HG03060 (cell line): ENCODE data around the gene SMIM27.
A peak's percentile ranks its signal among the peaks of the same experiment; 100 is the strongest.

ENCODE experiments used
- ATAC-seq: cut with Tn5 transposase; IDR thresholded peaks from one replicate; pipeline ENCODE4 v1.9.1; 2021; ENCODE audit warnings: low read depth, moderate number of reproducible peaks; ENCODE audit not compliant: unreplicated experiment

SMIM27 gene

DNA sequence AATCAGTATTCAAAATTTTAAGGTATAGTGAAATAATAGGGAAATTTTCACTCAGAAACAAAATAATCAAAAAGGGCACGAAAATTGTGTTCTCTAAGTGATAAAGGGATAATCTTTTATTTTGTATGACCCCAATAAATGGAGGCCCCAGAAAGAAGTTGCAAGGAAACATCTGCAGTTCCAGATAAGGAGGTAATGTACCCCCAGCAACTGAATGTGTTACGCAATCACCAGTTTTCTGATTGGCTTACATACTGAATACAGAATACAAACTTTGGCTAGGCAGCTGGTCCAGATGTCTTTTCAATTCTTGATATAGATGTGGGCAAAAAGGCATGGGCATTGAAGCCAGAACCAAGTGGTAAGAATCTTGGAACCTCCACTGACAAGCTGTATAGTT, 2.0 kb downstream of the SMIM27 start:
- ATAC-seq = no peak

DNA sequence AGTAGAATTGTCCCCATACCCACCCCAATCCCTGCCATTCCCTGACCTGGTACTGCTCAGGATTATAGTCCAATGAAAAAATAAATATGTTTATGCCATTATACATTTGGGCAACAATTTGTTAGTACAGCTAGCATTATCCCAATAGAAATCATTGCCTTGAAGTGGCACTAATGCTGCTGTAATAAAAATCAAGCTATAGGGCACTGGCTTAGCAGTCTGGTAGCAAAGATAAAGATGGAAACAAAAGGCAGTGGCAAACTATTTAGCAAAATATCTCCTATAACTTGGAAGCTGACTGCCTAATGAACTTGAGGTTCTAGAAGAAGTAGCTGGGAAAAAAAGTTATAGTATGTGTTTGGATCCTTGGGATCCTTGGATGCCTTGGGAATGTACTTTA, 2.5 kb downstream of the SMIM27 start:
- ATAC-seq = no peak

- ATAC-seq = no peak
These were observed 6.3 kb downstream of the SMIM27 start for GRCh38 chr9:32558408-32558934.

GRCh38 chr9:32565967-32566366, 13.8 kb downstream of the SMIM27 start:
- ATAC-seq = no peak

DNA sequence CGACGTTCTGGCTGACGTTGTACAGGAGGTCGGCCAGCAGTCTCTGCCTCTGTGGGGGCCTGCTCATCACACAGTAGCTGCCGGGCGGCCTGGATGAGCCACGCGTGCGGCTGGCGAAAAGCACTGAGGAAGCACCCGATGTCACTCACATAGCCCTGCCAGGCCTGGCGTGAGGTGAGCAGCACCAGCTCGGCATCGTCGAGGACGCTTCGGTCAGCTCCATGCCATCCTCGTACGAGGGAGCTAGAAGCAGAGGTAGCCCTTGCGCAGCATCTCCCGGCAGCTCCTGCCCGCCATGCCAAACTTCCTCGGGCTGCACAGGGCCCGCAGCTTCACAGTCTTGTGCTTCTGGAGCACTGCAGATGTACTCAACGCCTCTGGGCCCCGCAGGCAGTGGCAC, 14.6 kb downstream of the SMIM27 start:
- no peak for ATAC-seq

- no peak for ATAC-seq
These were observed 18.1 kb downstream of the SMIM27 start for GRCh38 chr9:32570262-32570661.

DNA sequence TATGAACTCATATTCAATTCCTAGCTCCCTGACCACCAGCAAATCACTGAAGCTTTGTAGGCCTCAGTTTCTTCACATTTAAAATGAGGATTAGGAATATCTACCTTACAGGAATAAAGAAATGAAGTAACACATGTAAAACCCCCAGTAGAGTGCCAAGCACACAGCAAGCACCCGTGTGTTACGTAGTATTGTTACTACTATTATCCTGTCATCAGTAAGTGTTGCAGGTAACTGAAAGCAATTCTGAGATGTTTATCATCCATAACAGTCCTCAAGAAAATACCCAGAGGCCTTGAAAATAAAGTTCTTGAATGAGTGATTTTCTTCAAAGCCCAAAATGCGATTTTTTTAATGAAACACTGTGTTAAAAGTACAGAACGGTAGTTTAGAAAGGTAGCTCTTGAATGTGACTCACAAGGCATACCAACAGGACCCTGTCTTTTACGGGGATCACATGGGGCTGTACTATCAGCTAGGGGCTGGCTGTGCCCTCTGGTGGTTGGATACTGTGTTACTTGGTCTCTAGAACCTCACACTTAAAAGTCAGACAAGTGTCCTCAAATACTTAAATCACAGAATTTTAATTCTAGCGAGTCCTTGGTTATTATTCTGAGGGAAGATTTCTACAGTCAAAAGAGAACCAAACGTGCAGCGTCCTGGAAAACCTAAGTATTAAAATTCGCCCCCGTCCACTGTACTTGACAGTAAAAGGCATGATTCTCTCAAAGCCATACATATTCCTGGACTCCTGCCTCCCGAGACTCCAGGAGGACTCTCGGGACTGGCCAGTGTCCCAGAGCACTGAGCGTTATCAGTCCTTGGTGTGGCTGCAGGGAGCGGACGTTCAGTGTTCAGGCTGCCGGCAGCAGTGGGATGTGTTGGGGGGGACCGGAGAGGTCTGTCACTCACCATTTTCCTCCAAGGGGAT, 20.1 kb downstream of the SMIM27 start:
- peak; percentile 86 for ATAC-seq

DNA sequence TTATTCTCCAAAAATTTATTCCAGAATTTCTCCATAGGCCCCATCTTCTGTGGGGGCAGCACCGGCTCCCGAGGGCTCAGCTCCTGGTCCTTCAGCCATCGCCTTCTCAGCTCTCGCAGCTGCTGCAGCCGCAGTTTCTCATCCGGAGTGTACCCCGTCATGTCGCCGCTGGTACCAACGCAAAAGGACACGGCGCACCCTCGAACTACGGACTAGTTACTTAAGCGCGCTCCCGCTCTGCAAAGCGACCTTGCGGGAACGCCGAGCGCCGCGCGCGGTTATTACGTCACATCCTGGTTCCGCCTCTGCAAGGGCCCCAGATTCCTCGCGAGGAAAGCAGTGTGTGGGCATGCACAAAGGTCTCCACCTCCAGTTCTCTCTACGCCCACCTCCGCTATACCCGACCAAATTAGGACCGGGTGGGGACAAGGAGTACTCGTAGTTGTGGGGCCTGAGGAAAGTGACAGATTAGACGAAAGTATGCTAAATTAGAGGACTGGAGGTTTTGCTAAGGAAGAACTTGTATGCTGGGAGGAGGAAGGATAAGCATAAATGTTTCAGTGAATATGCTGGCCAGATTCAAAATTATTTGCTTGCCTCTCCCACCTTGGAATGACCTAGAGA, 20.9 kb downstream of the SMIM27 start, which contains the start of gene NDUFB6:
Gene NDUFB6, minus strand, starts transcription at position 260 of the 624 bp plus-strand sequence. Its CDS starts 99 bp downstream, at position 161.
- ATAC-seq = peak; percentile 74

GRCh38 chr9:32573821-32574220, 21.7 kb downstream of the SMIM27 start:
- ATAC-seq = no peak

GRCh38 chr9:32574858-32575257, 22.7 kb downstream of the SMIM27 start:
- ATAC-seq = no peak

GRCh38 chr9:32577316-32577715, 25.2 kb downstream of the SMIM27 start:
- no peak for ATAC-seq

GRCh38 chr9:32578976-32579375, 26.8 kb downstream of the SMIM27 start:
- no peak for ATAC-seq

- no peak for ATAC-seq
These were observed 27.7 kb downstream of the SMIM27 start for GRCh38 chr9:32579706-32580331.

- ATAC-seq = no peak
These were observed 28.6 kb downstream of the SMIM27 start for GRCh38 chr9:32580631-32581300.

DNA sequence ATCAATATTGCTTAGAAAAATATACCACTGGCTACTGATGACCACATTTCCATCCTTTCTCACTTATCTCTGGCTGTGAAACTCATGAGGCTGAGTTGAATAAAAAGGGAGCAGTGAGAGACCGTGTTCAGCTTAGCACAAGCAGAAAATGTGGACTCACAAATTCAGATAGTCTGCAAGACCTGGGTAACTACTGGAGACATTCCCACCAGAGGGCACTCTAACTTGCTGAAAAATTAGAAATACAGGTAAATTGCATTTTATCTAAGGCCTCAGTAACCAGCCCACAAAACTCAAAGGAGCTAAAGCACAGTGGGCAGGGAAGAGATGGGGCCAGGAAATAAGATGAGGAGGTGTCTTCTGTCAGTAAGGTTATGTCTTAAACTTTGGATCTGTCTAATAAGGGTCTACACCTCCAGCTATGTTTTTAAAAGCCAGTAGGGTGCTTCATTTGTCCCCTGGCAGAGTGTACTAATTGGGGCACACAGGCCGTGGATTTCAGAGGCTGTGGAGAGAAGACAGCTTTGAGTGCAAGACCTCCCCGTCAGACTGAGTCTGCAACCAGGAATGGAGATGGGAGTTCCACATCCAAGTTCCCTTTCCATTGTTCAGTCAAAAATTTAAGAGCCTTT, 29.5 kb downstream of the SMIM27 start:
- ATAC-seq = no peak

- no peak for ATAC-seq
These were observed 32.7 kb downstream of the SMIM27 start for GRCh38 chr9:32584784-32585183.

DNA sequence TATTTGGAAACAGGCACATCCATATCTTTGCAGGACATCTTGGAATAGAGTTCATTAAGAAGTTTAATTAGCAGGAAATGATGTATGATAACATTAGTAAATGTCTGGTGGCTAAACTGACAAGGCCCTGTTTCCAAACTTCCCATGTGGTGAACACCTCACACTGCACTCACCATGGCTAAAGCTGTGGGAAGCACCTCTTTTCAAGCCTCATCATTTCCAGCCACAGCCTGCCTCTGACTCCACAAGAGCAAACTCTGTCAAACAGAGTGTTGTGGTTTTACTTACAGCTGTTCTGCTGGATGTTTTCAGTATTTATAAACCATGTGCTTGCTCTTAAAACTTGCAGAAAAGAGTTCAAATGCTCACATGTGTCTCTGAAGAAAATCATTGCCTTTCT, 35.8 kb downstream of the SMIM27 start:
- ATAC-seq = no peak

DNA sequence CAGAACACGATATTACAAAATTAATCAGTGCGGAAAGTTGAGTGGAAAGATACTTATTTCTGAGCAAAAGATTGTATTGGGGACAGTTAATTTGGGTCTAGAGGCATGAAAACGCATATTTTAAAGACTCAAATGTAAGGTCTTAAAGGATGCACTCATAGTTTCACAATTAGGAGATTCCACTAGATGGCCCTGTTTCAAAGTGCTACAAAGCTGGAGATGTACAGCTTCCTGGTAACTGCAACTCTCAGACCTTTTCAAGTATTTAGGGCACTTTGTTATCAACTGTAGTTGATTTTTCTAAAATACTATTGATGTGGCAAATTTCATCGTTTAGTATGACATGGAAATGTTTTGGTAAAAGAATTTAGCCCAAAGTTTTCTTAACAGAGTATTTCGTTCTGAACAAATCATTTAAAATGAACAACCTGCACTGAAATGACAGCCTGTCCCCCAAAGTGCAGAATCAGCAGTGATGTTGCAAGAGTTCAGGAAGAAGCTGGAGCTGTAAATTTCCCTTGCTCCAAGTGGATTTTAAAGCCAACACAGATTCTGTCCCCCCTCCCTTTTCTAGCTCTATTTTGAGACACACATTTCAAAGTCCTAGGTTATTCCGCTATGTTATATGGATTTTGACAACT, 37.1 kb downstream of the SMIM27 start:
- no peak for ATAC-seq

DNA sequence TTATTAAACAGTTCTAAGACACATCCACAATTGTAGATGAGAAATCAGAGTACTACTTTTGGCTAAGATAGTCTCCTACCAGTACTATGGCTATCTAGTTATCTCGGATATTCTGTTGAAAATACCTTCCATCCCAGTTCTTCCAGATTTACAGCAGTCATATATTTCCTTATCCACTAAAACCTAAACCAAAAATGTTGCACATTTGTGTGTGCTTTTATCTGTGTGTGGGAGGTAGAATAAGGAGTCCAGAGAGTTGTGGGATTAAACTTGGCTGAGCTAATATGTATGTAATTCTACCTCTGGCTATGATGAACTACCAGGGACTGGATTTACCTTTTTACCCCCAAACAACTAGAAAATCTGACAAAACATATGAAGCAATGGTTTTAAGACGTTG, 38.3 kb downstream of the SMIM27 start:
- ATAC-seq = no peak

GRCh38 chr9:32590898-32591297, 38.8 kb downstream of the SMIM27 start:
- ATAC-seq = no peak
